GM21737 (cell line): ENCODE measurements around the gene RYR2.

Source experiments
- ATAC-seq: cut with Tn5 transposase; IDR thresholded peaks from one replicate; pipeline ENCODE4 v1.9.1; 2021; ENCODE audit warnings: mild to moderate bottlenecking, moderate library complexity; ENCODE audit not compliant: unreplicated experiment

The RYR2 gene

GRCh38 chr1:237031480-237031879 is 10.5 kb upstream of the RYR2 start:
- ATAC-seq = no peak

- no peak for ATAC-seq
These were observed 10.0 kb upstream of the RYR2 start for GRCh38 chr1:237032029-237032428.

DNA sequence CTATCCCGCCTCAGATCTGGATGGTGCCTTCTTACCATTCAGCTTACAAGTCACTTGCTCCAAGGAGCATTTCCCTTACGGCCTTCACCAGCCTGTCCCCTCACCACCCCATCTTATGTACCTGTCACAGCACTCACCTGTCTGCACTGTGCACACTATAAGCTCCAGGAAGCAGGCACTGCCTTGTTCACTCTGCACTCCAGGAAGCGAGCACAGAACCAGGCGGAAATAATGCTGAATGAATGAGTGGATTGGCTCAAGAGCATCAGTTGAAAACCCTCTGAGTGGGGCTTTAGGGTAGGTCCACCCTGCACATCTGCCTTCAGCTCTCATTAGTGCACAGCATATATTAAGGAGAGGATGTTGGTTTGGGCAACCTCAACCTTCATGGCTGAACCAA is 8.9 kb upstream of the RYR2 start:
- ATAC-seq = no peak

GRCh38 chr1:237033804-237034203 is 8.2 kb upstream of the RYR2 start:
- no peak for ATAC-seq

DNA sequence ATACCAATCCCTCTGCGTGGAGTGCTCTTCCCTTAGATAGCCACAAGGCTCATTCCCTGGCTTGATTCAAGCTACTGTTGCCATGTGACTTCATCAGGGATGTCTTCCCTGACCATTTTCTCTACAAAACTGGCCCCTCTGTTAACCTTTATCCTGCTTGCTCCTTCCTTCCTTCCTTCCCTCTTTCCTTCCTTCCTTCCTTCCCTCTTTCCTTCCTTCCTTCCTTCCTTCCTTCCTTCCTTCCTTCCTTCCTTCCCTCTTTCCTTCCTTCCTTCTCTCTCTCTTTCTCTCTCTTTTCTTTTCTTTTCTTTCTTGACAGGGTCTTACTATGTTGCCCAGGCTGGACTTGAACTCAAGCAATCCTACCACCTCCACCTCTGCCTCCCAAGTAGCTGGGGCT is 6.2 kb upstream of the RYR2 start:
- ATAC-seq = no peak

DNA sequence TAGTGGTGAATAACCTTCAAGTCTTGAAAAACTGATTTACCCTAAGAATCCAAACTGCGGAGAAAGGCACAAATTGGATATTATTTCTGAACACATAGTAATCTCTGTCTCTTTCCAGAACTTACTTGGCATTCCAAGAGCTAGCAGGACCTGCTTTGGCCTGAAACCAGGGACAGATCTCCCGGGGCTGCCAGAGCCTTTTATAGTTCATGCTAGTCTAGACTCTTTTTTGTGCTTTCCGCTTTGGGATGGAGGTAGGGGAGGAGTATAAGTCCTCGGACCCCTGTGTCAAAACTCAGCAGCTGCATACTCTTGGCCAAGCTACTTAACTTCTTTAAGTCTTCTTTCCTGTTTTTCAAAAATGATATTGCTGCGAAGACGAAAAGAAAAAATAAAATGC is 3.8 kb upstream of the RYR2 start:
- ATAC-seq = no peak

- ATAC-seq = no peak
These were observed 1.2 kb upstream of the RYR2 start for GRCh38 chr1:237040823-237041222.

GRCh38 chr1:237041461-237041794 is 556 bp upstream of the RYR2 start:
- ATAC-seq = no peak

DNA sequence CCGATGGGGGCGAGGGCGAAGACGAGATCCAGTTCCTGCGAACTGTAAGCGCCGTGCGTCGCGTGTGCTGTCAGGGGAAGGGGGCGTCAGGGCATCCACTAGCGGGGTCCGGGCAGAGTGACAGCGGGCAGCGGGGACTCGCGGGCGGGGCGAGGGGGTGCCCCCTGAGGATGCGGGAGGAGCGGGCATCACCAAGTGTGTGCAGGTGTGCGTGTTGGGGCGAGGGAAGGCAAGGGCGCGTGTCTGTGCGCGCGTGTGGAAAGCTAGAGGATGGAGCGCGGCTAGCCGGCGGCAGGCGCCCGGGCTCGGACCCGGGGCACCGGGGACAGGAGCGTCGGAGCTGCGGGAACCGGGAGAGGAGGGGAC is 525 bp downstream of the RYR2 start:
- ATAC-seq = no peak

GRCh38 chr1:237042892-237043576 is 1.1 kb downstream of the RYR2 start:
- no peak for ATAC-seq

GRCh38 chr1:237043846-237044636 is 2.1 kb downstream of the RYR2 start:
- ATAC-seq = no peak

DNA sequence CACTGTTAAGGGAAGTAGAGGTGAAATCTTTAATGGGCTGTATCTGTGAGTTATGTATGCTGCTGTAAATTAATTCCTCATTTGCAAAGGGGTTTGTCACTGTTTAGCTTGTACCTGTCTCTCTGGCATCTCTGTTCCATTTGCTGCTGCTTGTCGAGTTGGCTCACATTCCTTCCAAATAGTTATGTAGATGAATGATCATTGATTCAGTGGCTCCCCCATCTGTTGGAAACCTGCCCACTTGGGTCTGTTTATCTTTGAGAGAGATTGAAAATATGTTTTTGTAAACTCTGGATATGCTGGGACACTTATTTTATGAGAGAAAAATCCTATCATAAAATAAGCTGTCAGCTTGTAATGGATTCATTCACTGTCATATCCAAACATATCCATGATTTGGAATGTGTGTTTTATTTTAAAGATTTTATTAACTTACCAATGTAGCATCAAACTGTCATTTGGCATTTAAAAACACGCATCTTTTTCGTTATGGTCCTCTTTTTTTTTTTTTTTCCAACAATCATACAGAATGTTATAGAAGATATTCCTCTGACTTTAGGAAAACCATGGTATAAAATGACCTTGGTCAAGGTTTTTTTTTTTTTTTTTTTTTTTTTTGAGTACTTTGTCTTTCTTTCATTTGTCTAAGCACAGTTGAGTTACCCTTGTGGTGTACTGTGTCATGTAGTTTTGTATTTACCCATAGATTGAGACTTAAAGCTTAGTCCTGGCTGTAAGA is 3.5 kb downstream of the RYR2 start:
- no peak for ATAC-seq

DNA sequence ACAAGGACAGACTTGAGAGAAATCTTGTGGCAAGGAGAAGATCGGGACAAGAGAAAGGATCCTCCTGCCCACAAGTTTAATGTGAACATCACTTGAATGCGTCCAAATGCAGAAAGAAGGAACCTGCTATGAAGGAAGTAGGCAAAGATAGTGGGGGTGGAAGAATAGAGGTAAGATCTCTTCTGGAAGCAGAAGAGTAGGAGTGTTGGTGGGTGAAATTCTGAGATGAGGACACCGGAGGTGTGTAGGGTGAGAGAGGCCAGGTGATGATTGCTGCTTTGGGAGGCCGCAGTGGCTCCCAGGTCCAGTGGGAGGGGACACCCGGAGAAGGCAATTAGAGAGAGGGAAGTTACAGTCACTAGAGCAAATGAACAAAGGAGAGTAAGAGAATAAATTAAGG is 6.8 kb downstream of the RYR2 start:
- no peak for ATAC-seq

DNA sequence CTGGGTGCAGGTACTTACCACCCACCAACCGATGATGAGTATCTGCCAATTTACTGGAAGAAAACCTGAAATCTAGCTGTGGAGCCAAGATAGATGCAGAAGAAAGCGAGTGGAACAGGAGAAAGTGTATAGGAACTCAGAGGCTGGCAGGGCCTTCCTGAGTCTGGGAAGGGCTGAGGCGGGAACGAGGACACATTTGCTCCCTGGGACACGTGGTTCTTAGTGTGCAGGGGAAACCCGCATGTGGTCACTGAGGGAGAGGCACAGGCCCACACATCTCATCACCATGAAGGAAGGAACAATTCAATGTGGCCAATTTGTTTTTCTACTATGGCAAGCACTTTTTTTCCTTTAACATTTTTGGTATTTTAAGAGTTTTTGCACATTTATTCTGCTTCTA is 8.2 kb downstream of the RYR2 start:
- no peak for ATAC-seq

GRCh38 chr1:237050915-237051314 is 8.9 kb downstream of the RYR2 start:
- ATAC-seq = no peak

GRCh38 chr1:237054313-237054712 is 12.3 kb downstream of the RYR2 start:
- ATAC-seq = no peak

DNA sequence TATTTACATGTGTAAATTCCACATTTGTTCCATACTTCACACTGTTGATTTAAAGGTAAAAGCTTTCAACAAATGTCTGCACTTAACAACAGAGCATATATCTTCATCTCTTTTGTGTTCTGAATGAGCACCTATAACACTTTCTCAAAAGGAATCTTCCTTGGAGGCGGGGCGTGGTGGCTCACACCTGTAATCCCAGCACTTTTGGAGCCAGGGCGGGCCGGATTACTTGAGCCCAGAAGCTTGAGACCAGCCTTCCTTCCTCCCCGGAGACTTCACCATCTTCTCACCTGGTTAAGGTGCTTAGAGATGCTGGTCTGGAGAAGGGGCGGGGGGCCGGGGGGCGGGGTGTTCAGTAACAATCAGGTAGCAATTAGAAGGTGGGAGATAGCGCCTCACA is 16.5 kb downstream of the RYR2 start:
- no peak for ATAC-seq

DNA sequence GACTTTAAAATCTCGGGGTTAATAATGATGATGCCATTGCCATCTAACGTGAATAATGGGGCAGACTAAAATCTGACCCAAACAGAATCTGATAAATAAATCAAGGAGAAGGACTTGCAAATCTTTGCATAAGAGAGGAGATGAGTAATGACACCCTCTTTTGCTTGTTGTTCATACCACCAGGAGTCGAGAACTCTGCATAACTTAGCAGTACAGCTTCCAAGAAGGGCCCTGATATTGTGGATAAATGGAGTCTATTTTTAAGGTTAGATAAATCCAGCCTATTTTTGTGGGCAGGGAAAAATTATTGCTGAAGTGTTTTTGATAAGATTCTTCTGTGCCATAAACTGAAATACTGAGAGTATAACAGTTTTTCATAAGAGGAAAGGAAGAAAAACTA is 17.3 kb downstream of the RYR2 start:
- ATAC-seq = no peak

DNA sequence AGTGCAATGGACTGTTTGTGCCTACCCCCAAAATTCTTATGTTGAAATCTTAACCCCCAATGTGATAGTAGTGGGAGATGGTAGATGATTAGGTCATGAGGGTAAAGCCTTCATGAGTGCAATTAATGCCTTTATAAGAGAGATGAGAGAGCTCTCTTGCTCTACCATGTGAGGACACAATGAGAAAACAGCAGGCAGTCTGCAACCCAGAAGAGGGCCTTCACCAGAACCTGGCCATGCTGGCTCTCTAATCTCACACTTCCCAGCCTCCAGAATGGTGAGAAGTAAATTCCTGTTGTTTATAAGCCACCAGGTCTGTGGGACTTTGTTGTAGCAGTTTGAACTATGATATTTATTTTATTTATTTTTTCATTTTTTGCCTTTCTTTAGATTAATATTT is 21.0 kb downstream of the RYR2 start:
- ATAC-seq = no peak

DNA sequence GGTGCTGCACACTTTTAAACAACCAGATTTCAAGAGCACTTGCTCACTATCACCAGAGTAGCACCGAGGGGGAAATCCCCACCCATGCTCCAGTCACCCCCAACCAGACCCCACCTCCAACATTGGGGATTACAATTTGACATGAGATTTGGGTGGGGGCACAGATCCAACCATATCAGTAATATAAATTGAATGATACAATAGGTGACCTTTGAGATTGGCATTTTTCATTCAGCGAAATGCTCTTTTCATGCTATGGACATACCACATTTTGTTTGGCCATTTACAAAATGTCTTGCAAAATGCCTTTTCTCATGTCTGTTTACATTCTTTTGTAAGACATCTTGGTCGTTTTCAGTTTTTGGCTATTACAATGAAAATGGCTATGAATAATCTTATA is 23.9 kb downstream of the RYR2 start:
- ATAC-seq = no peak

- no peak for ATAC-seq
These were observed 28.5 kb downstream of the RYR2 start for GRCh38 chr1:237070519-237070918.
